Esophagus squamous epithelium (tissue), 5 donors: ENCODE results near the gene RBM47. TPM values are rescaled to one million over a fixed set of nuclear protein-coding genes. Genes with fewer than 3 reads are reported as not detected.

Source experiments
- DNase-seq: peaks from one replicate; lab custom pipeline; 2025; lab: John Stamatoyannopoulos, UW
- H3K27ac ChIP-seq, 4 donors: fragments of 200-600 bp; sonication (generic); one replicate each; pipeline ENCODE4 v1.5.1; 2016 to 2019; ENCODE audit warnings: mild to moderate bottlenecking in 1 of 4
- H3K27me3 ChIP-seq, 4 donors: fragments of 200-600 bp; sonication (generic); 1 replicate in 3 of 4; 2 replicates in 1 of 4; pipeline versions ENCODE4 v1.5.1 to v1.6.0; 2017 to 2021; ENCODE audit warnings: antibody characterized with exemption in 1 of 4
- H3K36me3 ChIP-seq, 3 donors: fragments of 200-600 bp; sonication (generic); one replicate each; pipeline ENCODE4 v1.5.1; 2016 to 2019
- H3K4me1 ChIP-seq, 3 donors: fragments of 200-600 bp; sonication (generic); one replicate each; pipeline ENCODE4 v1.5.1; 2017 to 2019
- H3K4me3 ChIP-seq, 4 donors: fragments of 200-600 bp; sonication (generic); 1 replicate in 3 of 4; 2 replicates in 1 of 4; pipeline ENCODE4 v1.5.1; 2016 to 2019; ENCODE audit warnings: mild to moderate bottlenecking in 2 of 4, moderate library complexity in 1 of 4
- H3K9me3 ChIP-seq, 3 donors: fragments of 200-600 bp; sonication (generic); one replicate each; pipeline ENCODE4 v1.5.1; 2016 to 2019
- POLR2A ChIP-seq, 4 donors: fragments of 450-650 bp; IDR thresholded peaks; one replicate each; pipeline ENCODE4 v1.6.1; 2017; ENCODE audit warnings: antibody characterized with exemption in 4 of 4, mild to moderate bottlenecking in 4 of 4, moderate library complexity in 3 of 4
- WGBS, 2 donors: methylation state at CpG; one replicate each; pipeline ENCODE4 v1.1.5; 2018; 5-methylcytosine and 5-hydroxymethylcytosine counted together
- intact Hi-C: fragments of 100-400 bp; cut with DNase I; formaldehyde crosslinking; loops from one replicate; pipeline ENCODE4 v1.15.0; 2022
- total RNA-seq, 4 donors: library from RNA; depleted of rRNA; stranded (reverse); fragments of >200 nt; gene quantifications; one replicate each; pipeline ENCODE4 v1.1.0, GENCODE V29; 2016
- TF ChIP-seq, protein P1 (sequence below), 6 experiments: fragments of 450-650 bp in 4 of 6; fragments of 200-600 bp in 2 of 6; sonication (generic) in 2 of 6; IDR thresholded peaks; one replicate each; pipeline ENCODE4 v1.5.1; 2016 to 2019; ENCODE audit warnings: antibody characterized with exemption in 6 of 6, mild to moderate bottlenecking in 4 of 6, moderate library complexity in 4 of 6
- donor health status: DM: yes; HTN: yes; CAD: no.

The RBM47 gene
- total RNA-seq, 4 donors from 2014 or later = 94.6 to 197 (median 125) TPM

GRCh38 chr4:40515398-40516293 is 114.0 kb downstream of the RBM47 start:
- intact Hi-C loops = no loop called here
- Histone ChIP-seq H3K4me3 (peak overlapping the region in 1 of 4 donors; percentile 47), H3K9me3 (no peaks in the 10 kb centered on the region), H3K27me3 (no peaks in the 10 kb centered on the region), H3K27ac (peak overlapping the region; percentile 36 to 81 (median 70)), H3K4me1 (peaks cover 0 to 62% (median 11%) of the 10 kb centered on the region in 3 donors), H3K36me3 (no peaks in the 10 kb centered on the region)
- no peak for TF ChIP-seq POLR2A (IDR thresholded peaks at IDR 0.05)
- TF ChIP-seq, protein P1, sequence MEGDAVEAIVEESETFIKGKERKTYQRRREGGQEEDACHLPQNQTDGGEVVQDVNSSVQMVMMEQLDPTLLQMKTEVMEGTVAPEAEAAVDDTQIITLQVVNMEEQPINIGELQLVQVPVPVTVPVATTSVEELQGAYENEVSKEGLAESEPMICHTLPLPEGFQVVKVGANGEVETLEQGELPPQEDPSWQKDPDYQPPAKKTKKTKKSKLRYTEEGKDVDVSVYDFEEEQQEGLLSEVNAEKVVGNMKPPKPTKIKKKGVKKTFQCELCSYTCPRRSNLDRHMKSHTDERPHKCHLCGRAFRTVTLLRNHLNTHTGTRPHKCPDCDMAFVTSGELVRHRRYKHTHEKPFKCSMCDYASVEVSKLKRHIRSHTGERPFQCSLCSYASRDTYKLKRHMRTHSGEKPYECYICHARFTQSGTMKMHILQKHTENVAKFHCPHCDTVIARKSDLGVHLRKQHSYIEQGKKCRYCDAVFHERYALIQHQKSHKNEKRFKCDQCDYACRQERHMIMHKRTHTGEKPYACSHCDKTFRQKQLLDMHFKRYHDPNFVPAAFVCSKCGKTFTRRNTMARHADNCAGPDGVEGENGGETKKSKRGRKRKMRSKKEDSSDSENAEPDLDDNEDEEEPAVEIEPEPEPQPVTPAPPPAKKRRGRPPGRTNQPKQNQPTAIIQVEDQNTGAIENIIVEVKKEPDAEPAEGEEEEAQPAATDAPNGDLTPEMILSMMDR (IDR thresholded peaks at IDR 0.05) = no peak
- 52 to 62% methylated on average over 14 of the region's 15 CpGs for WGBS, 2 donors
- no peak for DNase-seq

DNA sequence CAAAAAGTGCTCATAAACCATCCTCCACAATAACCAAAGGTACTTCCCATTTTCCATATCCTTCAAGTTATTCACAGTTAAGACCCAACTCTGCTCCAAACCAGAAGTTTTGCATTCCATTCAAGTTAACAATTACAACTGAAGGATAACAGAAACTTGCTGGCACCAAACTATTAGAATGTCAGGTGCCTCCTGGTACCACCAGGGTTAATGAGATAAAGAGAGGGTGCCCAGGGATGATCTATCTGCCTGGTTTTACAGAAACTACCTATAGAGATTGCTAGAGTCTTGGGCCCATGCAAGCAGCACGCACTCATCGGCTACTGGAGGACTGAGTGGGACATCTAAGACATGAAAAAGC is 114.6 kb downstream of the RBM47 start:
- Histone ChIP-seq H3K9me3 (no peaks in the 10 kb centered on the region), H3K36me3 (no peaks in the 10 kb centered on the region), H3K27me3 (no peaks in the 10 kb centered on the region), H3K27ac (peak overlapping the region; percentile 36 to 81 (median 70)), H3K4me1 (peaks cover 0 to 66% (median 11%) of the 10 kb centered on the region in 3 donors), H3K4me3 (peak overlapping the region in 3 of 4 donors; percentile 25 to 47 (median 28))
- DNase-seq = no peak
- 67 to 73% methylated on average over 2 of the region's 2 CpGs for WGBS, 2 donors
- intact Hi-C loops = no loop called here
- TF ChIP-seq POLR2A (IDR thresholded peaks at IDR 0.05) = no peak
- TF ChIP-seq, protein P1 (IDR thresholded peaks at IDR 0.05) = peak in 1 of 6 experiments; percentile 28

DNA sequence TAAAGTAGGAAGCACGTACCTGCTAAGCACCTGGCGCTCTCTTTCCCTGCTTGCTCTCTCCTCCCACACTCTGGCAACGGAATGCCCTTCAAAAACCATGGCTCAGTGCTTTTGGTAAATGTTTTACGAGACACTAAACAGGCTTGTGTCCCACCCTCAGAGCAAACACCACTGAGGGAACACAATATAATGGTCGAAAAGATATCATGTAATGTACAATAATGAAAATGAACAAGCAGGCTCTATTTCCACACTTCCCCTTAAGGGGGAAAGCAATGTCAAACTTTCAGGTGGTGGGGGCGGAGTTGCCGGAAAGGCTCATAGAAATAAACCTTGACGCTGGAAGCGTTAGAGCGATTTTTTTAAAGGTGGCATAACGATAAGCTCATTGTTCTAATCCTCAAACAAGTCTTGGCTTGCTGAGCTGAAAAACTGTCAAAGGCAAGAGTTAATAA is 115.1 kb downstream of the RBM47 start:
- no peaks in the 10 kb centered on the region for H3K9me3 ChIP-seq
- peaks cover 0 to 66% (median 11%) of the 10 kb centered on the region in 3 donors for H3K4me1 ChIP-seq
- H3K27me3 ChIP-seq = no peaks in the 10 kb centered on the region
- intact Hi-C loops = no loop called here
- TF ChIP-seq, protein P1 (IDR thresholded peaks at IDR 0.05) = no peak
- no peak for TF ChIP-seq POLR2A (IDR thresholded peaks at IDR 0.05)
- H3K36me3 ChIP-seq = no peaks in the 10 kb centered on the region
- peak overlapping the region; percentile 36 to 81 (median 70) for H3K27ac ChIP-seq
- H3K4me3 ChIP-seq = peak overlapping the region in 3 of 4 donors; percentile 25 to 47 (median 28)
- no peak for DNase-seq
- 38 to 59% methylated on average over 11 of the region's 11 CpGs for WGBS, 2 donors

DNA sequence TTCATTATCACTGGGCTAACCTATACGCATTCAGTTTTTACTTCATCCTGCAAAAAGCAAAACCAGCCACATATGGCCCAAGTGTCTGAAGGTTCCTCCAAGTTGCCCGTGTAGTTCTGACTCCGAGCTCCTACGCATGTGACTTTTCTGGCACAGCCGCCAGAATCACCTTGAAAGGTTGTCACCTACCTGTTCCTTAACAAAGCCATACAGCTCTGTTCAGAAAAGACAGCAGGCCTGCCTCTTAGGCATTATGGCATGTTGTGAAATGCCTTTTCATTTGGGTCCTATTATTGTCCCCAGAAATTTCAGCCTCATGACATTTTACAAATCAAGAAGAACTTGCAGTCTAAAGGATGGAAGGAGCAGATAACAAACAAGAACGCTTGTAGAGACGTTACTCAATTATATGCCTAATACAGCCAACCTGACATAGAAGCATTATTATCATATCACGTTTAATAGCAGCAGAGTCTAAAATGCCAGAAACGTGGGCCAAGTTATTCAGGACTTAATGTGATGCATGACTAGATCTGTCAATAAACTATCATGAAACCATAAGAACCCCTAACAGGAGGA is 118.5 kb downstream of the RBM47 start:
- no peaks in the 10 kb centered on the region for H3K27me3 ChIP-seq
- H3K4me1 ChIP-seq = peaks cover 0 to 59% (median 11%) of the 10 kb centered on the region in 3 donors
- intact Hi-C loops = no loop called here
- peak overlapping the region in 1 of 4 donors; percentile 12 for H3K27ac ChIP-seq
- H3K36me3 ChIP-seq = no peaks in the 10 kb centered on the region
- DNase-seq = no peak
- no peak overlapping the region for H3K4me3 ChIP-seq
- H3K9me3 ChIP-seq = no peaks in the 10 kb centered on the region
- no peak for TF ChIP-seq POLR2A (IDR thresholded peaks at IDR 0.05)
- TF ChIP-seq, protein P1 (IDR thresholded peaks at IDR 0.05) = no peak
- 72 to 85% methylated on average over 9 of the region's 9 CpGs for WGBS, 2 donors

DNA sequence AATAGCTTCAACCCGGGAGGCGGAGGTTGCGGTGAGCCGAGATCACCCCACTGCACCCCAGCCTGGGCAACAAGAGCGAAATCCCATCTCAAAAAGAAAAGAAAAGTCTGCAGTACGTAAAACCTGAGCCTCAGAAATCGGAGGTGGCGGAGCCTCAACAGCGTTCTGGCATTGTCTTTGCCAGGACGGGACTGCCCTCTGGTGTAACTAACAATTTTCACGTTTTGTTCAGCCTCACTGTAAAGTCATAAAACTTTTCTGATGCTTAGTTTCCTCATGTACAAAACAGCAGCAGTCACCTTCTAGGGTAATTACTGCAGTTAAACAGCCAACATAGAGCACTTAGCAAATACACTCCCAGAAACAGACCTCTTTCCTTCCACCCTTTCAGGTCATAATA is 121.7 kb downstream of the RBM47 start:
- DNase-seq = no peak
- no peaks in the 10 kb centered on the region for H3K36me3 ChIP-seq
- 84 to 90% methylated on average over 11 of the region's 11 CpGs for WGBS, 2 donors
- H3K4me3 ChIP-seq = no peak overlapping the region
- intact Hi-C loops = no loop called here
- H3K4me1 ChIP-seq = peaks cover 0 to 39% (median 7%) of the 10 kb centered on the region in 3 donors
- H3K27me3 ChIP-seq = no peaks in the 10 kb centered on the region
- no peaks in the 10 kb centered on the region for H3K9me3 ChIP-seq
- H3K27ac ChIP-seq = no peak overlapping the region
- no peak for TF ChIP-seq POLR2A (IDR thresholded peaks at IDR 0.05)
